Left ventricle myocardium superior (tissue), 1 donor: Measurements from ENCODE around the gene DMXL2. TPM values are rescaled to one million over a fixed set of nuclear protein-coding genes. Genes with fewer than 3 reads are reported as not detected.
"Not testable (repeated sequence)": the region's sequence is repeated elsewhere in the genome, so short reads cannot be mapped to it uniquely, and the experiment has no call there.

Source experiments
- ATAC-seq: fragments of 200-7000 bp; cut with Tn5 transposase; one replicate; pipeline ENCODE4 v1.9.1; 2020; ENCODE audit warnings: mild to moderate bottlenecking, moderate library complexity
- DNase-seq: peaks from one replicate; pipeline ENCODE4 v3.0.0-alpha.2; 2020
- intact Hi-C: fragments of 100-400 bp; cut with micrococcal nuclease; formaldehyde crosslinking; loops from one replicate; pipeline ENCODE4 v1.11.0; 2022
- total RNA-seq: library from RNA; stranded (reverse); fragmentation: NEBNext Ultra II Directional; extraction: Animal tissue kit (Norgen Biotek cat#: 25700); gene quantifications from one replicate; pipeline ENCODE4 v1.2.1, GENCODE V29; 2021
- donor health status: DM: no; HTN: yes; CAD: no; lungs with severe emphysema.

The DMXL2 gene
- total RNA-seq, 1 donor from 2014 or later, result 8.7 TPM

GRCh38 chr15:51503003-51503402, 119.6 kb downstream of the DMXL2 start:
- DNase-seq (no peak), ATAC-seq (no peak)
- intact Hi-C loops, result no loop called here

GRCh38 chr15:51499379-51499976, 123.1 kb downstream of the DMXL2 start:
- no peak for ATAC-seq
- intact Hi-C loops, result no loop called here
- DNase-seq, result no peak

- DNase-seq, result no peak
- intact Hi-C loops, result no loop called here
- ATAC-seq, result no peak
These were observed 124.8 kb downstream of the DMXL2 start for GRCh38 chr15:51497806-51498205.

GRCh38 chr15:51496246-51496645, 126.3 kb downstream of the DMXL2 start:
- ATAC-seq (no peak), DNase-seq (no peak)
- intact Hi-C loops, result no loop called here

- ATAC-seq (no peak), DNase-seq (no peak)
- intact Hi-C loops, result no loop called here
These were observed 127.9 kb downstream of the DMXL2 start for GRCh38 chr15:51494411-51495314.

GRCh38 chr15:51493892-51494291, 128.7 kb downstream of the DMXL2 start:
- DNase-seq, result no peak
- no peak for ATAC-seq
- intact Hi-C loops, result no loop called here

GRCh38 chr15:51492528-51492927, 130.0 kb downstream of the DMXL2 start:
- ATAC-seq (no peak), DNase-seq (no peak)
- intact Hi-C loops, result no loop called here

- intact Hi-C loops, result no loop called here
- no peak for DNase-seq
- no peak for ATAC-seq
These were observed 130.6 kb downstream of the DMXL2 start for GRCh38 chr15:51491941-51492340.

GRCh38 chr15:51484781-51485180, 137.8 kb downstream of the DMXL2 start:
- ATAC-seq (no peak), DNase-seq (no peak)
- intact Hi-C loops, result no loop called here

GRCh38 chr15:51483985-51484384, 138.6 kb downstream of the DMXL2 start:
- DNase-seq (no peak), ATAC-seq (no peak)
- intact Hi-C loops, result no loop called here

- intact Hi-C loops, result no loop called here
- DNase-seq, result no peak
- no peak for ATAC-seq
These were observed 139.1 kb downstream of the DMXL2 start for GRCh38 chr15:51483520-51483919.

GRCh38 chr15:51475736-51476135, 146.8 kb downstream of the DMXL2 start:
- DNase-seq, result no peak
- intact Hi-C loops, result no loop called here

GRCh38 chr15:51470512-51470911, 152.1 kb downstream of the DMXL2 start:
- DNase-seq (no peak), ATAC-seq (no peak)
- intact Hi-C loops, result no loop called here

More at GRCh38 chr15:51475736-51476135, 146.8 kb downstream of the DMXL2 start:
- no peak for ATAC-seq

- no peak for DNase-seq
- ATAC-seq, result no peak
- intact Hi-C loops, result no loop called here
These were observed 161.8 kb downstream of the DMXL2 start for GRCh38 chr15:51460796-51461195.

GRCh38 chr15:51450001-51450400, 172.6 kb downstream of the DMXL2 start:
- DNase-seq (no peak), ATAC-seq (no peak)
- intact Hi-C loops, result no loop called here

- ATAC-seq, result no peak
- DNase-seq, result no peak
- intact Hi-C loops, result no loop called here
These were observed 173.8 kb downstream of the DMXL2 start for GRCh38 chr15:51448622-51449399.

GRCh38 chr15:51447855-51448621, 174.5 kb downstream of the DMXL2 start:
- intact Hi-C loops, result no loop called here
- no peak for DNase-seq

GRCh38 chr15:51446029-51446744, 176.4 kb downstream of the DMXL2 start:
- intact Hi-C loops, ATAC-seq, DNase-seq: not testable (repeated sequence)

More at GRCh38 chr15:51447855-51448621, 174.5 kb downstream of the DMXL2 start:
- no peak for ATAC-seq

- DNase-seq, result no peak
- intact Hi-C loops, result no loop called here
- ATAC-seq, result no peak
These were observed 177.8 kb downstream of the DMXL2 start for GRCh38 chr15:51444807-51445206.
